ENCODE data around the gene SLCO2A1.

GRCh38 chr3:133897547-133897946 is 132.2 kb downstream of the SLCO2A1 start:
- TF ChIP-seq CTCF (conservative IDR thresholded peaks at IDR 0.05 in 1 of 2, IDR thresholded peaks at IDR 0.05 in 1 of 2; ENCODE audit: low read depth in 1 of 2, low read length in 2 of 2) (no peak), EZH2 (IDR thresholded peaks at IDR 0.05; ENCODE audit: low read length, missing control alignments) (no peak)

Measured in fibroblast of lung (primary cell).